Natural killer cell (primary cell): ENCODE measurements around the gene MMP28. TPM values are rescaled to one million over a fixed set of nuclear protein-coding genes. Genes with fewer than 3 reads are reported as not detected.

Experiments used
- ATAC-seq, 3 donors: fragments of 150-1000 bp in 2 of 3; fragments of 200-7000 bp in 1 of 3; cut with Tn5 transposase; 1 replicate in 1 of 3; 2 replicates in 2 of 3; pipeline ENCODE4 v1.10.0; 2021; ENCODE audit warnings: mild to moderate bottlenecking in 2 of 3, moderate library complexity in 2 of 3
- DNase-seq, 2 donors: peaks; one replicate each; pipeline versions ENCODE4 v3.0.0 to v3.0.0-alpha.2; 2013 to 2021; ENCODE audit warnings: mixed read lengths in 1 of 2
- H3K27ac ChIP-seq: one replicate; pipeline ENCODE4 v1.5.1; 2013; ENCODE audit warnings: mild to moderate bottlenecking, low read length
- H3K27me3 ChIP-seq: one replicate; pipeline ENCODE4 v1.6.1; 2013; ENCODE audit warnings: low read length; ENCODE audit not compliant: control insufficient read depth, insufficient read depth
- H3K36me3 ChIP-seq: one replicate; pipeline ENCODE4 v1.6.1; 2013; ENCODE audit warnings: low read length; ENCODE audit not compliant: control insufficient read depth, insufficient read depth
- H3K4me1 ChIP-seq: one replicate; pipeline ENCODE4 v1.6.1; 2013; ENCODE audit warnings: low read length; ENCODE audit not compliant: control insufficient read depth, insufficient read depth
- H3K4me3 ChIP-seq: one replicate; pipeline ENCODE4 v1.5.1; 2013; ENCODE audit warnings: low read length
- H3K9me3 ChIP-seq: one replicate; pipeline ENCODE4 v1.6.1; 2013; ENCODE audit warnings: low read length; ENCODE audit not compliant: control insufficient read depth, insufficient read depth
- H3K27ac Mint-ChIP-seq, 2 donors: one replicate each; pipeline ENCODE4 v1.8.0; 2022; ENCODE audit warnings: mild to moderate bottlenecking in 2 of 2, mixed read lengths in 2 of 2, moderate library complexity in 1 of 2
- H3K27me3 Mint-ChIP-seq, 2 donors: one replicate each; pipeline ENCODE4 v1.8.0; 2022; ENCODE audit warnings: low read depth in 2 of 2, mixed read lengths in 2 of 2
- H3K36me3 Mint-ChIP-seq: one replicate; pipeline ENCODE4 v1.8.0; 2022; ENCODE audit warnings: mixed read lengths
- H3K4me1 Mint-ChIP-seq, 2 donors: one replicate each; pipeline ENCODE4 v1.8.0; 2022; ENCODE audit warnings: mixed read lengths in 2 of 2
- H3K4me3 Mint-ChIP-seq: one replicate; pipeline ENCODE4 v1.8.0; 2022; ENCODE audit warnings: mild to moderate bottlenecking, moderate library complexity, mixed read lengths
- H3K9me3 Mint-ChIP-seq, 2 donors: one replicate each; pipeline ENCODE4 v1.8.0; 2022; ENCODE audit warnings: mixed read lengths in 2 of 2
- WGBS: methylation state at CpG from one replicate; pipeline ENCODE4 v1.1.7; 2013; ENCODE audit warnings: missing lambda C conversion rate; ENCODE audit not compliant: insufficient coverage; 5-methylcytosine and 5-hydroxymethylcytosine counted together
- intact Hi-C: fragments of 100-400 bp; cut with micrococcal nuclease; formaldehyde crosslinking; loops from one replicate; pipeline ENCODE4 v1.14.2; 2022
- total RNA-seq, 4 donors: library from RNA; stranded (reverse); fragments of 120-200 nt in 1 of 4; gene quantifications; one replicate each; pipeline versions ENCODE4 v1.2.3 to v1.2.4, GENCODE V29; 2013 to 2022
- TF ChIP-seq, protein P1 (sequence below): fragments of 200-600 bp; IDR thresholded peaks from one replicate; pipeline ENCODE4 v1.8.0; 2022; ENCODE audit warnings: antibody characterized with exemption

MMP28 gene
- total RNA-seq, result 1 to 10 TPM in 1 of 3 donors, not detected in 2; 1.1 TPM
- total RNA-seq (2013), result 0.50 TPM

GRCh38 chr17:35795007-35795870 is at the start of gene MMP28:
MMP28 (minus strand) TSS chr17:35795641; CDS start chr17:35795377, 264 bp downstream.
- Mint-ChIP-seq H3K27me3 (peaks cover 51 to 62% of the 10 kb centered on the region in 2 donors), H3K27ac (no peak within 1 kb of the TSS), H3K9me3 (no peaks in the 10 kb centered on the region), H3K4me3 (peak within 1 kb of the TSS; percentile 74), H3K4me1 (peaks cover 0 to 15% of the 10 kb centered on the region in 2 donors), H3K36me3 (no peaks in the 10 kb centered on the region)
- intact Hi-C loops, result no loop called here
- H3K36me3 ChIP-seq, result no peaks in the 10 kb centered on the region
- WGBS, result under 1% methylated on average over 89 of the region's 89 CpGs
- peak; percentile 64 to 75 (median 70) for ATAC-seq
- no peaks in the 10 kb centered on the region for H3K9me3 ChIP-seq
- no peak within 1 kb of the TSS for H3K4me3 ChIP-seq
- peak in 1 of 2 donors; percentile 57 for DNase-seq
- TF ChIP-seq, protein P1, sequence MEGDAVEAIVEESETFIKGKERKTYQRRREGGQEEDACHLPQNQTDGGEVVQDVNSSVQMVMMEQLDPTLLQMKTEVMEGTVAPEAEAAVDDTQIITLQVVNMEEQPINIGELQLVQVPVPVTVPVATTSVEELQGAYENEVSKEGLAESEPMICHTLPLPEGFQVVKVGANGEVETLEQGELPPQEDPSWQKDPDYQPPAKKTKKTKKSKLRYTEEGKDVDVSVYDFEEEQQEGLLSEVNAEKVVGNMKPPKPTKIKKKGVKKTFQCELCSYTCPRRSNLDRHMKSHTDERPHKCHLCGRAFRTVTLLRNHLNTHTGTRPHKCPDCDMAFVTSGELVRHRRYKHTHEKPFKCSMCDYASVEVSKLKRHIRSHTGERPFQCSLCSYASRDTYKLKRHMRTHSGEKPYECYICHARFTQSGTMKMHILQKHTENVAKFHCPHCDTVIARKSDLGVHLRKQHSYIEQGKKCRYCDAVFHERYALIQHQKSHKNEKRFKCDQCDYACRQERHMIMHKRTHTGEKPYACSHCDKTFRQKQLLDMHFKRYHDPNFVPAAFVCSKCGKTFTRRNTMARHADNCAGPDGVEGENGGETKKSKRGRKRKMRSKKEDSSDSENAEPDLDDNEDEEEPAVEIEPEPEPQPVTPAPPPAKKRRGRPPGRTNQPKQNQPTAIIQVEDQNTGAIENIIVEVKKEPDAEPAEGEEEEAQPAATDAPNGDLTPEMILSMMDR, result no peak
- peaks cover 21% of the 10 kb centered on the region for H3K27me3 ChIP-seq
- H3K27ac ChIP-seq, result no peak within 1 kb of the TSS
- H3K4me1 ChIP-seq, result peaks cover 12% of the 10 kb centered on the region

GRCh38 chr17:35844547-35844946 is 49.1 kb upstream of the MMP28 start:
- H3K27ac ChIP-seq, result no peak overlapping the region
- no peaks in the 10 kb centered on the region for H3K9me3 Mint-ChIP-seq
- intact Hi-C loops, result no loop called here
- H3K4me3 Mint-ChIP-seq, result no peak overlapping the region
- H3K4me1 ChIP-seq, result peaks cover 4% of the 10 kb centered on the region
- no peaks in the 10 kb centered on the region for H3K27me3 ChIP-seq
- H3K27me3 Mint-ChIP-seq, result no peaks in the 10 kb centered on the region
- no peaks in the 10 kb centered on the region for H3K9me3 ChIP-seq
- no peak for DNase-seq
- H3K4me1 Mint-ChIP-seq, result peaks cover 3 to 15% of the 10 kb centered on the region in 2 donors
- WGBS, result 98% methylated on average over 19 of the region's 19 CpGs
- peaks cover 78% of the 10 kb centered on the region for H3K36me3 ChIP-seq
- H3K4me3 ChIP-seq, result no peak overlapping the region
- H3K36me3 Mint-ChIP-seq, result peaks cover 23% of the 10 kb centered on the region
- no peak for ATAC-seq
- TF ChIP-seq, protein P1, result no peak
- peak overlapping the region in 1 of 2 donors; percentile 17 for H3K27ac Mint-ChIP-seq

DNA sequence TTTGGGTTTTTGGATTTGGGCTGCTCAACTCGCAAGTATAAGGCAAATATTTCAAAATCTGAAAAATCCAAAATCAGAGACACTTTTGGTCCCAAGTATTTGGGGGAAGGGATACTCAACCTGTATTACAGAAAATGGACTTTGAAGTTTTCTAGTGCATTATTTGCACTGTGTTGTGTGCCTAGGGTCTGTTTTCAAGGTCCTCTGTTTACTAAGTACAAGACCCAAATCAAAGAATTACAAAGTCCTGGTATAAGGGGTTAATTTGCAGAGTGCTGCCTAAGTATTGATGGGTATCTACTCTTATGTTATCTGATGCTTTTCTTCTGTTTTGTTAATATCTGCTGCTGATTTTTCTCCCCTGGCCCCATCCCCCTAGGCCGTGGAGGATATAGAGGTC is 48.3 kb upstream of the MMP28 start:
- DNase-seq (no peak), ATAC-seq (no peak)
- TF ChIP-seq, protein P1, result no peak
- no peaks in the 10 kb centered on the region for H3K27me3 ChIP-seq
- H3K4me3 ChIP-seq, result no peak overlapping the region
- no peak overlapping the region for H3K27ac ChIP-seq
- H3K36me3 ChIP-seq, result peaks cover 79% of the 10 kb centered on the region
- Mint-ChIP-seq H3K4me1 (peaks cover 0 to 13% of the 10 kb centered on the region in 2 donors), H3K27me3 (no peaks in the 10 kb centered on the region), H3K27ac (peak overlapping the region; percentile 17 to 41), H3K36me3 (peaks cover 23% of the 10 kb centered on the region), H3K9me3 (no peaks in the 10 kb centered on the region), H3K4me3 (no peak overlapping the region)
- no peaks in the 10 kb centered on the region for H3K4me1 ChIP-seq
- 95% methylated on average over 2 of the region's 2 CpGs for WGBS
- intact Hi-C loops, result no loop called here
- H3K9me3 ChIP-seq, result no peaks in the 10 kb centered on the region
